ENCODE results near the gene LRFN4.

The LRFN4 gene

GRCh38 chr11:66889960-66890359 lies 33.1 kb downstream of the LRFN4 start:
- no peak for DNase-seq (ENCODE audit: low read depth)

DNA sequence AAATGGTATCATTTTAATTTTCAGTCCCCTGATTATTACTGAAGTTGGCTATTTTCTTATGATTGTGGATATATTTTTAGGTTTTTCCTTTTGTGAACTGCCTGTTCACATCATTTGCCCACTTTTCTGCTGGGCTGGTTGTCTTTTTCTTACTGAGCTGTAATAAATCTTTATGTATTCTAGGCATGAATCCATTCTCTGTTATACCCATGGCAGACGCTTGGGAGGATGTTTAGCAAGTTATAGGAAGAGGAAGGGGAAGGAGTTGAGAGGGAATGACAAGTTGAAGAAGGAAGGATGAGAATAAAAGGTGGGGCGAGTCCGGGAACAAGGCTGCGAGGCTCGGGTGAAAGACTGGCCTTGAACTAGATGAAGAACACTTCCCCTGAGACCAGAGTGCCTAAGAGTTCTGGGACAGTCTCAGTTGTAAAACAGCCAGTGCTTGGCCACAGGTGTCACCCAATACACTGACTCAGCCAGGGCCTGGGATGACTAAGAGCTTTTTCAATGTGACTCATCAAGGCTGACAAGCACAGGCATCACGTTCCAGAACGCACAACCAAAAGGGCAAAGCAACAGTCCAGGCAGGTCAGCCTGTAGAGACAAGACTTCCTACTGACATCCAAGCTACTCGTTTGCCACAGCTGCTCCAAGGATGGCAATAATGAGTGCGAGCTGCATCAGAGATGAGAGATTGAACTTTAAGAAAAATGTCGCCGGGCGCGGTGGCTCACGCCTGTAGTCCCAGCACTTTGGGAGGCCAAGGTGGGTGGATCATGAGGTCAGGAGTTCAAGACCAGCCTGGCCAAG lies 35.2 kb downstream of the LRFN4 start:
- no peak for DNase-seq (ENCODE audit: low read depth)

- DNase-seq (ENCODE audit: low read depth): no peak
These were observed 36.0 kb downstream of the LRFN4 start for GRCh38 chr11:66892911-66893310.

- DNase-seq (ENCODE audit: low read depth): no peak
These were observed 37.3 kb downstream of the LRFN4 start for GRCh38 chr11:66894141-66894540.

GRCh38 chr11:66901964-66902390 lies 45.1 kb downstream of the LRFN4 start:
- DNase-seq (ENCODE audit: low read depth): no peak

DNA sequence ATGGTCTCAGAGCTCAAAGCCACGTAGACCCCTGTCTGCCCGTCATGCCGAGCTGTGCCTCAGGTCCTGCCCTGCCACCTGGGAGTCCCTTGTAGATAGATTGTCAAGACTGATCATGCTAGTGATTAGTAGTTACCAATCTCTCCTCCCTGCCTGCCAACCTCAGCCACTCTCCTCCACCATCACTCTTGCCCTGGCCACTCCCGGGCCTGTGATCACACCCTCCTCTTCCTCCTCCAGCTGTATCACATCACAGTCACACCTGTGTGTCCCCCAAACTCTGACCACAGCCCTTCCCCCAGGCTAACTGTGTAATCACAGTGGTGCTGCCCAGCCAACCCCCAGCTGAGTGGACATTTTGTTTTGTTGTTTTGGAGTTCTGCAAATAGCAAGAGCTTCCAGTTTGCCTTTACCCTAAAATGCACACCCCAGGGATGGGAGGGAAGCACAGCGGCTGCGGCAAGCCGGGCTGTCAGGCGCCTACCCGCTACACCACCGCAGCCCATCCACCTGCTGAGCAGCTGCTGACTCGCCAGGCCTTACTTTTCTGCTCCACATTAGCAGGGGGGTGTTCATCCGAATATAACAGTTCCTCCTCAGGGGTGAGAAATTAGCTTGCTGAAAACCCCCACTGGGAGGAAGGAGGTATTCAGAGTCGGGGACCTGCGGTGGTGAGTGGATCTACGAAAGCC lies 45.8 kb downstream of the LRFN4 start:
- DNase-seq (ENCODE audit: low read depth): no peak

DNA sequence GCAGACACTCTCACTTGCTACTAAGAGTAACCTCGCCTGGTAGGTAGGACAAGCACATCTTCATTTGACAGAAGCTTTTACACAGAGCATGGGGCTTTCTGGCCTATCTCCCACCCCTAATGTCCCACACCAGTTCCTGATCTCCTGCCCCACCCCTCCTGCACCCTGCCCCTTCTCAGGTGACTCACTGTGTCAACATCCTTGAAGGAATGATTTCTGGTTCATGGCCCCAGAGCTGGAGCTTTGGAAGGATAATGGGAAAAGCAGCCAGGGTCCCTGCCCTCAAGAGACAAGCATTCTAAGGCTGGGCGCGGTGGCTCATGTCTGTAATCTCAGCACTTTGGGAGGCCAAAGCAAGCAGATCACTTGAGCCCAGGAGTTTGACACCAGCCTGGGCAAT lies 47.2 kb downstream of the LRFN4 start:
- no peak for DNase-seq (ENCODE audit: low read depth)

DNA sequence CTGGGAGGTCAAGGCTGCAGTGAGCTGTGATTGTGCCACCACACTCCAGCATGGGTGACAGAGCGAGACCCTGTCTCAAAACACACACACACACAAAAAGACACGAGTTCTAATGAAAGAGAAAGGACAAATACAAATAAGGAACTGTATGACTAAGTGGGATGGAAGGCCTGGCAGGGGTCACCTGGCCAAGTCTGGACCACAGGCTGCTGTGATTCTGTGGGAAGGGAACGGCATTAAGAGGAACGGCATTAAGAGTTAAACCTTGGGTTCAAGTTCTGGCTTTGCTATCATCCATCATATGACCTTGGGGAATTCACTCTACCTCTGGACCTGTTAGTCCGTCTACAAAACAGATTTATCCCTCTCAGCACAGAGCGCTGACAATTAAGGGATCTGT lies 47.7 kb downstream of the LRFN4 start:
- DNase-seq (ENCODE audit: low read depth): no peak

DNA sequence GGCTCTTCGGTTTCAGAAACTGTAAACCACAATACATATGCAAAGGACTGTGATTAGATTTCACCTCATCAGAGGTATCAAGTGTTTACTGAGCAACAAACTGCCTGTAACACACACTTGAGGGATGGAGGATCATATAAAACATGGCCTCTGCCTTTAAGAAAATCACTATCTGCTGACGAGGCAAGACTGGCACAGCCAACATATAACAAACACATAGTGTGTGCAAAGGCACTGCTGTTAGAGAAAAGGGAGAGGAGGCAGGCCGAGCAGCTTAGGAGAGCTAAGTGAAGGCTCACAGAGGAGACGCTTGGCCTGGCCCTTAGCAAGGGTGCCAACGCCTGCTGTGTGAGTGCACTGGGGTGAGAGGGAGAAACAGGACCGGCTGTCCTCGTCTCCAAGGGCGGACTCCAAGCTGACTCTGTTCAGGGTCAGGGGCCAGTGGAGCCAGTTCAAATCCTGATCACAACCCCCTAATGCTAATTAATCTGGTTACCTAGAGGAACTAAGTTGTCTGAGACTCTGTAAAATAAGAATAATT lies 48.2 kb downstream of the LRFN4 start:
- DNase-seq (ENCODE audit: low read depth): no peak

- no peak for DNase-seq (ENCODE audit: low read depth)
These were observed 48.8 kb downstream of the LRFN4 start for GRCh38 chr11:66905631-66906030.

- DNase-seq (ENCODE audit: low read depth): no peak
These were observed 49.3 kb downstream of the LRFN4 start for GRCh38 chr11:66906061-66906733.

- no peak for DNase-seq (ENCODE audit: low read depth)
These were observed 51.1 kb downstream of the LRFN4 start for GRCh38 chr11:66907751-66908630.

DNA sequence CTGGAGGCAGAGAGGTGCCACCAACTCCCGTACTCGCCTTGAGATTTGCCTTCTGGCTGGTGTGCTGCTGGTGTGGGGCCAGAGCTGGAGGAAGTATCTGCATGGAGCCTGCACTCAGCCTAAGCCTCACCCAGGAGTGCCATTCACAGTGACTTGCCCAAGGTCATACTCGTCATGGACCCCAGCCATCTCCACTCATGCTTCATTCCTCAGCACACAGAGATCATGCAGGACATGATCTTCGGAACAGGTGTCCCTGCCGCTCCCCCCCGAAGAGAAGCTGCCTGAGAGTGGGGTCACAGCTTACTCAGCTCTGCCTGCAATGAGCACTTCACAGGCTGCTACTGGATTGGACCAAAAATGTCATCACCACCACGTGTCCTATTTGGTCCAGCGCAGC lies 52.3 kb downstream of the LRFN4 start:
- no peak for DNase-seq (ENCODE audit: low read depth)

DNA sequence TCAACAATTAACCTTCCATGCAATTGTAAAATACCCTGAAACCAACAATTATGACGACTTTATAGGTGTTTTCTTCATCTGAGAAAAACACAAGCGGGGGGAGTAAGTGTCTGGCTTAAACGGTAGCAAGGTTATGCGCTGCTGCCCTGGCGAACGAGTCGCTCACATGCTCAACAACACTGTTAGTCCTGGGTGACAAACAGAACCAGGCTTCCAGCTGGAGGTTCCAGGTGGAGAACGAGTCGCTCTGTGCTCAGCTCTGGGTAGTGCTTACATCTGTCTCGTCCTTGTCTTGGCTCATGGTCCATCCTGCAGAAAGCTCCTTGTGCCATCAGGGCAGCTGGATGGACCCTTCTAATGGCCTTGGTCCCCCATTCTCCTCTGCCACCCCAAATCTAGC lies 53.2 kb downstream of the LRFN4 start:
- DNase-seq (ENCODE audit: low read depth): no peak

Measured in activated T-cell treated with anti-CD3 and anti-CD28 coated beads for 1 hour (primary cell).